Astrocyte (in vitro differentiated cells and primary cell): ENCODE data around the gene CRELD2.

Source experiments
- EZH2 ChIP-seq: IDR thresholded peaks from 2 replicates; pipeline ENCODE4 v1.6.1; 2012; ENCODE audit warnings: mild to moderate bottlenecking, low read length, inconsistent platforms; ENCODE audit not compliant: insufficient read depth
- TF ChIP-seq, protein P1 (sequence below): IDR thresholded peaks from 2 replicates; pipeline ENCODE4 v1.5.1; 2011; ENCODE audit warnings: low read depth, mild to moderate bottlenecking, inconsistent platforms, low read length, moderate library complexity; ENCODE audit not compliant: insufficient read depth

DNA sequence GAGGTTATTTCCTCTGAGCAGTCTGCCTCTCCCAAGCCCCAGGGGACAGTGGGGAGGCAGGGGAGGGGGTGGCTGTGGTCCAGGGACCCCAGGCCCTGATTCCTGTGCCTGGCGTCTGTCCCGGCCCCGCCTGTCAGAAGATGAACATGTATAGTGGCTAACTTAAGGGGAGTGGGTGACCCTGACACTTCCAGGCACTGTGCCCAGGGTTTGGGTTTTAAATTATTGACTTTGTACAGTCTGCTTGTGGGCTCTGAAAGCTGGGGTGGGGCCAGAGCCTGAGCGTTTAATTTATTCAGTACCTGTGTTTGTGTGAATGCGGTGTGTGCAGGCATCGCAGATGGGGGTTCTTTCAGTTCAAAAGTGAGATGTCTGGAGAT lies 45.2 kb downstream of the CRELD2 start:
- TF ChIP-seq, protein P1, sequence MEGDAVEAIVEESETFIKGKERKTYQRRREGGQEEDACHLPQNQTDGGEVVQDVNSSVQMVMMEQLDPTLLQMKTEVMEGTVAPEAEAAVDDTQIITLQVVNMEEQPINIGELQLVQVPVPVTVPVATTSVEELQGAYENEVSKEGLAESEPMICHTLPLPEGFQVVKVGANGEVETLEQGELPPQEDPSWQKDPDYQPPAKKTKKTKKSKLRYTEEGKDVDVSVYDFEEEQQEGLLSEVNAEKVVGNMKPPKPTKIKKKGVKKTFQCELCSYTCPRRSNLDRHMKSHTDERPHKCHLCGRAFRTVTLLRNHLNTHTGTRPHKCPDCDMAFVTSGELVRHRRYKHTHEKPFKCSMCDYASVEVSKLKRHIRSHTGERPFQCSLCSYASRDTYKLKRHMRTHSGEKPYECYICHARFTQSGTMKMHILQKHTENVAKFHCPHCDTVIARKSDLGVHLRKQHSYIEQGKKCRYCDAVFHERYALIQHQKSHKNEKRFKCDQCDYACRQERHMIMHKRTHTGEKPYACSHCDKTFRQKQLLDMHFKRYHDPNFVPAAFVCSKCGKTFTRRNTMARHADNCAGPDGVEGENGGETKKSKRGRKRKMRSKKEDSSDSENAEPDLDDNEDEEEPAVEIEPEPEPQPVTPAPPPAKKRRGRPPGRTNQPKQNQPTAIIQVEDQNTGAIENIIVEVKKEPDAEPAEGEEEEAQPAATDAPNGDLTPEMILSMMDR = no peak
- TF ChIP-seq EZH2 = no peak
